SK-N-MC (cell line): ENCODE measurements around the gene KIF11.

Source experiments
- EZH2 ChIP-seq: fragments of 200-600 bp; sonication (generic); IDR thresholded peaks from one replicate; pipeline ENCODE4 v1.6.1; 2017; ENCODE audit warnings: antibody characterized with exemption
- POLR2AphosphoS5 ChIP-seq: IDR thresholded peaks from 2 replicates; pipeline ENCODE4 v1.6.1; 2012; ENCODE audit warnings: mild to moderate bottlenecking, low read depth, low read length, borderline replicate concordance

GRCh38 chr10:92573798-92574547 is 19.0 kb upstream of the KIF11 start, which contains the start of gene IDE:
- TF ChIP-seq EZH2 (no peak), POLR2AphosphoS5 (peak; percentile 54; the same call in 1 of the 2 replicates)
